Measurements from ENCODE around the gene FLOT2. TPM values are rescaled to one million over a fixed set of nuclear protein-coding genes. Genes with fewer than 3 reads are reported as not detected.
"Not testable (repeated sequence)": the region's sequence is repeated elsewhere in the genome, so short reads cannot be mapped to it uniquely, and the experiment has no call there.

The FLOT2 gene
- total RNA-seq, 1 donor from 2014 or later = 74.1 TPM

DNA sequence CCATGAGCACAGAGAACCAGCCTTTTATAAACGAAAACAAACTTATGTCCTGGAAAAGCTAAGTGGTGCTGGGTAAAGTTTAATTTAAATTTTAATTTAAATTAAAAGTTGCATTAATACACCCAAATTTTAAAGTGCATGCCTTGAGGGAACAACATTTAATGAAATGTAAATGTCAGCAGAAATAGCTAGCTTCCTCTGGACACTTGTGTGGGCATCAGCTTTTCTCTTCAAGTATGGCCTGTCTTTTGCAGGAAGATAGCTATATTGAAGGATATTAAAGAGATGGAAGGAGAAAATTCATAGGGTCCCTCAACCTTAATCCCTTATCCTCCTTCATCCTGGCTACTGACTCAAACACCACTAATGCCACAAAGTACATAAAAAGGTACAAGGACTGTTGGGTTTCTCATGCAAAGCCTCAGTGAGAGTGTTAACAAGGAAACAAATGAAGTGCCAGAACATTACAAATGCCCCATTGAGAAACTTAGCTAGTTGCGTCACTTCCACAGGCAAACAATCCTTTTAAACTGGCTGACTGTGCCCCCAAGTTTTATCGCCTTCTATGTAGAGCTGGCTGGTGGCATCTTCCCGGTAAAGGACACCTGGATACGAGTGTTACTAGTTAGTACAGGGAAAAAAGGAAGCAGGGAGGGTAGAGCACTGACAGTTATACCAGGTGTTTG lies 39.7 kb upstream of the FLOT2 start:
- H3K4me1 Mint-ChIP-seq (ENCODE audit: low read depth) = peaks cover 35% of the 10 kb centered on the region
- H3K9me3 Mint-ChIP-seq (ENCODE audit: low read depth) = no peaks in the 10 kb centered on the region
- no peak overlapping the region for H3K4me3 Mint-ChIP-seq (ENCODE audit: unreplicated experiment)
- no peak overlapping the region for H3K27ac Mint-ChIP-seq (ENCODE audit: unreplicated experiment)
- H3K36me3 Mint-ChIP-seq (ENCODE audit: low read depth) = peaks cover 6% of the 10 kb centered on the region
- no peaks in the 10 kb centered on the region for H3K27me3 Mint-ChIP-seq (ENCODE audit: low read depth)
- no peak for DNase-seq (ENCODE audit: low spot score)
- TF ChIP-seq, protein P1, sequence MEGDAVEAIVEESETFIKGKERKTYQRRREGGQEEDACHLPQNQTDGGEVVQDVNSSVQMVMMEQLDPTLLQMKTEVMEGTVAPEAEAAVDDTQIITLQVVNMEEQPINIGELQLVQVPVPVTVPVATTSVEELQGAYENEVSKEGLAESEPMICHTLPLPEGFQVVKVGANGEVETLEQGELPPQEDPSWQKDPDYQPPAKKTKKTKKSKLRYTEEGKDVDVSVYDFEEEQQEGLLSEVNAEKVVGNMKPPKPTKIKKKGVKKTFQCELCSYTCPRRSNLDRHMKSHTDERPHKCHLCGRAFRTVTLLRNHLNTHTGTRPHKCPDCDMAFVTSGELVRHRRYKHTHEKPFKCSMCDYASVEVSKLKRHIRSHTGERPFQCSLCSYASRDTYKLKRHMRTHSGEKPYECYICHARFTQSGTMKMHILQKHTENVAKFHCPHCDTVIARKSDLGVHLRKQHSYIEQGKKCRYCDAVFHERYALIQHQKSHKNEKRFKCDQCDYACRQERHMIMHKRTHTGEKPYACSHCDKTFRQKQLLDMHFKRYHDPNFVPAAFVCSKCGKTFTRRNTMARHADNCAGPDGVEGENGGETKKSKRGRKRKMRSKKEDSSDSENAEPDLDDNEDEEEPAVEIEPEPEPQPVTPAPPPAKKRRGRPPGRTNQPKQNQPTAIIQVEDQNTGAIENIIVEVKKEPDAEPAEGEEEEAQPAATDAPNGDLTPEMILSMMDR (IDR thresholded peaks at IDR 0.05) = no peak

DNA sequence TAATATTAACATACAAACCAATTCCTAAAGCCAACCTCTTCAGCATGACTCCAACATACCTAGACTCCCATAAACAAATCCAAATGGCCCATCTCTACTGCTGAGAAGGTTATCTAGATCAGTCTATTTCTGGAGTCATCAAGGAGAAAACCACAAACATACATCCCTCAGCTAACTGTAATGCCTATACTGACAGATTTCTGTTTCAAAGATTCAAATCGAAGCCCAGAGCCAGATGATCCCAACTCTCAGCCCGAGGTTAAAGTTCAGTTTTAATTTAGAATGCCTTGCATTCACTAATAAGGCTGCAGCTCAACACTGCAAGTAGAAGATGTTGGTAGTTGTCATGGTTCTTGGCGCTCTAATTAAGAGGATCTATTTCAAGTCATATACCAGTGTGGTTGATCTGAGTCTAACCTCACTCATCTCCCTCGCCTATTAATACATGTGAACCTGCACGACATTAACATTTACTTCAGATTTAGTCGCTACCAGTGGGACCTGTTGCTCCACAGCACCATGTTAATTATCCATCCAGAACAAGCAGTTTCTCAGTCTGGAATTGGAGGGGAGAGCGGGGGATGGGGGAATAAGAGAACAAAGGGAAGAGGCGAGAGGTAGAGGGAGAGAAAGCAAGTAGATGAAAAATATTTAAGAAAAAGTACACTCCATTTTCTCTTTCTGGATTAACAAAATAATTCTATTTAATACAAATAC lies 38.4 kb upstream of the FLOT2 start:
- no peak overlapping the region for H3K4me3 Mint-ChIP-seq (ENCODE audit: unreplicated experiment)
- peaks cover 35% of the 10 kb centered on the region for H3K4me1 Mint-ChIP-seq (ENCODE audit: low read depth)
- H3K27me3 Mint-ChIP-seq (ENCODE audit: low read depth) = no peaks in the 10 kb centered on the region
- H3K27ac Mint-ChIP-seq (ENCODE audit: unreplicated experiment) = no peak overlapping the region
- TF ChIP-seq, protein P1 (IDR thresholded peaks at IDR 0.05) = no peak
- no peak for DNase-seq (ENCODE audit: low spot score)
- peaks cover 3% of the 10 kb centered on the region for H3K36me3 Mint-ChIP-seq (ENCODE audit: low read depth)
- no peaks in the 10 kb centered on the region for H3K9me3 Mint-ChIP-seq (ENCODE audit: low read depth)

DNA sequence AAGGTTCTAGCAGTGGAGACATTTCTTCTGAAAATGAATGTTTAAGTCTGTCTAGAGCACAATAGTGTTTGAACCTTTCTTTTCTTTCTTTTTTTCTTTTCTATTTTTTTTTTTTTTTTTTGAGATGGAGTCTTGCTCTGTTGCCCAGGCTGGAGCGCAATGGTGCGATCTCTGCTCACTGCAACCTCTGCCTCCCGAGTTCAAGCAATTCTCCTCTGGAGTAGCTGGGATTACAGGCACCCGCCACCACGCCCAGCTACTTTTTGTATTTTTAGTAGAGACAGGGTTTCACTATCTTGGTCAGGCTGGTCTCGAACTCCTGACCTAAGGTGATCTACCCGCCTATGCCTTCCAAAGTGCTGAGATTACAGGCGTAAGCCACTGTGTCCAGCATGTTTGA lies 37.0 kb upstream of the FLOT2 start:
- peaks cover 21% of the 10 kb centered on the region for H3K4me1 Mint-ChIP-seq (ENCODE audit: low read depth)
- H3K9me3 Mint-ChIP-seq (ENCODE audit: low read depth); H3K27ac Mint-ChIP-seq (ENCODE audit: unreplicated experiment); DNase-seq (ENCODE audit: low spot score); H3K27me3 Mint-ChIP-seq (ENCODE audit: low read depth); H3K36me3 Mint-ChIP-seq (ENCODE audit: low read depth); H3K4me3 Mint-ChIP-seq (ENCODE audit: unreplicated experiment): not testable (repeated sequence)

DNA sequence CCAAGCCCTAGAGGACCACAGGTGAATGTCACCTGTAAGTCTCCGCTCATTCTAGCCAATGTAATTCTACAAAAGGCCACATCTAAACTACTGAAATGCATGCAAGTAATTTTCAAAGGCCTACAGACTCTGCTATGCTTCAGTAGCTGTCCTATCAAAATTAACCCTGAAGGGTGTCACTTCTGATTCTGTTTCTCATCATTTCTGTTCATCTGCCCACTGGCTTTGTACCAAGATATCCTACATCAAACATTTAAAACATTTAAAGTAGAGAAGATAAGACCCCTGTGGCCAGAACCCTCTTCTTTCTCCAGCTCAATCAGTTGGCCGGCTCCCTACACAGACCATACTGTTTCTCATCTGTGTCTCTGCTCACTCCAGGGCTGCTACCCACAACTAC lies 32.3 kb upstream of the FLOT2 start:
- Mint-ChIP-seq H3K4me1 (ENCODE audit: low read depth) (peaks cover 5% of the 10 kb centered on the region), H3K27me3 (ENCODE audit: low read depth) (no peaks in the 10 kb centered on the region), H3K27ac (ENCODE audit: unreplicated experiment) (no peak overlapping the region), H3K4me3 (ENCODE audit: unreplicated experiment) (no peak overlapping the region), H3K9me3 (ENCODE audit: low read depth) (peaks cover 6% of the 10 kb centered on the region), H3K36me3 (ENCODE audit: low read depth) (peaks cover 8% of the 10 kb centered on the region)
- no peak for DNase-seq (ENCODE audit: low spot score)
- TF ChIP-seq, protein P1 (IDR thresholded peaks at IDR 0.05) = no peak

DNA sequence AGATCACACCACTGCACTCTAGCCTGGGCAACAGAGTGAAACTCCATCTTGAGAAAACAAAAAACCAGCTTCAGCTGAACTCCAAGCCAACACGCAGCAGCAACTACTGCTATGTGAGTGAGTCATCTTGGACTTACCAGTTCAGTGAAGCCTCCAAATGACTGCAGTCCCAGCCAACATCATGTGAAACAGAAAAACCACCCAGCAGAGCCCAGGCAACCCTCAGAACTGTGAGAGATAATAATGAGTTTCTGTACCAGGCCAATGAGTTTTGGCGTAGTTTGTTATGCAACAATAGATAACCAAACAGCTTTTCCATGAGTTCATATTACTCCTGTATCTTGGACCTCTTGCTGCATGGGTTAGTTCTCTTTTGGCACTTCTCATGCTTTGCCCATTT lies 30.5 kb upstream of the FLOT2 start:
- H3K9me3 Mint-ChIP-seq (ENCODE audit: low read depth) = peaks cover 6% of the 10 kb centered on the region
- peaks cover 18% of the 10 kb centered on the region for H3K36me3 Mint-ChIP-seq (ENCODE audit: low read depth)
- no peak overlapping the region for H3K27ac Mint-ChIP-seq (ENCODE audit: unreplicated experiment)
- DNase-seq (ENCODE audit: low spot score) = no peak
- H3K4me1 Mint-ChIP-seq (ENCODE audit: low read depth) = peaks cover 3% of the 10 kb centered on the region
- H3K4me3 Mint-ChIP-seq (ENCODE audit: unreplicated experiment) = no peak overlapping the region
- no peaks in the 10 kb centered on the region for H3K27me3 Mint-ChIP-seq (ENCODE audit: low read depth)
- TF ChIP-seq, protein P1 (IDR thresholded peaks at IDR 0.05) = no peak
